Left forelimb (tissue), 1 donor: ENCODE measurements around the gene INPP1.
"Not testable (repeated sequence)": the region's sequence is repeated elsewhere in the genome, so short reads cannot be mapped to it uniquely, and the experiment has no call there.

Source experiments
- DNase-seq: peaks from one replicate; pipeline ENCODE4 v3.0.0-alpha.2; 2018; ENCODE audit warnings: low spot score

The INPP1 gene

DNA sequence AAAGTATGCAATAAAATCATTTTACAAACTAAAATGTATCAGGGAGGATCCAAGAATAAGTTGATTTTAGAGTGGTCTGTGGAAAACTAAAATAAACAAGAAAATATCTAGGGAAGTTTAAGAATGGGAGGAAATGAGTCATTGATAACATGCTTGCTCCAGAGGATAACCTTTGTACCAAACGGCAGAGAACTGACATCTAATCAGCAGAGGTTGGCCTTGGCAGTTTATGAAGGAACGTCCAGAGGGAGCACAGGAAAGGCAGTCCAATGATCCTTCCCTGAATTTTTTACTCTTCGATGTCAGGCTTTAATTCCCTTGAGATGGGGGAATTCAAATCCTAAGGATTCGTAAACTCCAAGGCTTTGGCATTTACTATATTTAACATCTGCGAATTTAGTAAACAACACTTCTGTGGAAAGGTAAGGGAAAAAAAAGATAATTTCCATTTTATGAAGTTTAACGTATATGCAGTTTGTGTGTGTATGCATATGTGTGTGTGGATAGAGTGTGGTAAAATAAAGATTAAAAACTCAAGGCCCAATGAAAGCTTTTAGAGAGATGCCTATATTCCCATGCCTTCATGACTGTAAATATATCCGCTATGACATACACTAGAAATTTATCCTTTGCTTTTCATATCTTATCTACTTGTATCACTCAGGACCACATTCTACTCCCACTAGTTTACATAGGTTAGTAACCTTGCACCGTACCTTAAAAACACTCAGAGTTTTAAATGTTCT is 8.7 kb upstream of the INPP1 start:
- DNase-seq, result no peak

DNA sequence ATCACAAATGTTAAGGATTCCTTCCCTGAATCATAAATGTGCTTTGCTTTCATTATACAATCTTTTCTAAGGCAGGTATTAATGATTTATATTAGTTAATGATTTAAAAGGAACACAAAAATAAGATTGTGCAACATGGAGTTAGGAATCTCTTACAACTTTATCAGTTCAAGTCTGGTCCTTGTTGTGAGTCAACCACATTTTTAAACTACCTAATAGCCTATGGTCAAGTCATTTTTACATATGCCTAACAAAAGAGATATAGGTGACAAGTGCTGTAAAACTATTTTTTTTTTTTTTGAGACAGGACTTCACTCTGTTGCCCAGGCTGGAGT is 8.2 kb upstream of the INPP1 start:
- no peak for DNase-seq

DNA sequence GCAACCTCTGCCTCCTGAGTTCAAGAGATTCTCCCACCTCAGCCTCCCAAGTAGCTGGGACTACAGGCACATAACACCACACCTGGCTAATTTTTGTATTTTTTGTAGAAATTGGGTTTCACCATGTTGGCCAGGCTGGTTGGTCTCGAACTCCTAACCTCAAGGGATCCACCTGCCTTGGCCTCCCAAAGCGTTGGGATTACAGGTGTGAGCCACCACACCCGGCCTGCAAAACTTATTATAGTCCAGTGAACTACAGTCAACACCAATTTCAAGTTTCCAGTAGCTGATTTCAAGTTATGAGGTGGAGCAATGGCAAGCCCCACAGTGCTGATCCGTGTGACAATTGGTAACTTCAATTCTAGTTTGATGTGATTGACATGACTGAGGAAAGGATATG is 7.8 kb upstream of the INPP1 start:
- DNase-seq, result not testable (repeated sequence)

DNA sequence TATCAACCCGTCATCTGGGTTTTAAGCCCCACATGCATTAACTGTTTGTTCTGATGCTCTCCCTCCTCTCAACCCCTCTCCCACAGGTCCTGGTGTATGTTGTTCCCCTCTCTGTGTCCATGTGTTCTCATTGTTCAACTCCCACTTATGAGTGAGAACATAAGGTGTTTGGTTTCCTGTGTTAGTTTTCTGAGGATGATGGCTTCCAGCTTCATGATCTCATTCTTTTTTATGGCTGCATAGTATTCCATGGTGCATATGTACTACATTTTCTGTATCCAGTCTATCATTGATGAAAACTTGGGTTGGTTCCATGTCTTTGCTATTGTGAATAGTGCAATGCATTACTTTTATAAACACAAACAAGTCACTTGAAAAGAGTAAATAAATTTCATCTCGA is 7.0 kb upstream of the INPP1 start:
- no peak for DNase-seq

DNA sequence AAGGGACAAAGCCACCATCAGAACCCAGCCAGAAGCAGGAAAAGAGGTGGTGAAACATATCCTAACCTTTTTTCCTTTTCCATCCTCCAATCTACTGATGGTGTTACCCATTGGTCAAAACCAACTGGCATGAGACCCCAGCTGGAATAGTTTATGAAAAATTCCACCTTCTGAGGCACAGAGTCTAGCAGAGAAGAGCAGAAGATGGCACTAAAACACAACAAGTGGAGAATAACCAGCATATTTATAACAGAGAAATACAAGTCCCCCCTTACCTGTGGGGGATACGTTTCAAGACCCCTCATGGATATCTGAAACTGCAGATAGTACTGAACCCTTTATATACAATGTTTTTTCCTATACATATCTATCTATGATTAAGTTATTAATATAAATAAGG is 4.9 kb upstream of the INPP1 start:
- no peak for DNase-seq

DNA sequence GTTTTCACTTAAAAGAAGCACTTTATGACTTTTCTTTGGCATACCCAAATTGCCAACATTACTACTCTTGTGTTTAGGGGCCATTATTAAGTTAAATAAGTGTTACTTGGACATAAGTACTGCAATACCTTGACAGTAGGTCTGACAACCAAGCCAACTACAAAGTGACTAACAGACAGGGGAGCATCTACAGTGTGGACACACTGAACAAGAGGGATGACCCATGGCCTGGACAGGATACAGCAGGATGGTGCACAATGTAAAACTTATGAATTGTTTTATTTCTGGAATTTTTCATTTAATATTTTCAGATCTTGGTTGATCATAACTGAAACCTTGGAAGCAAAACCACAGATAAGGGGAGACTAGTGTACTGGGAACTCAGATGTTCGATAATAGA is 4.0 kb upstream of the INPP1 start:
- DNase-seq, result no peak

DNA sequence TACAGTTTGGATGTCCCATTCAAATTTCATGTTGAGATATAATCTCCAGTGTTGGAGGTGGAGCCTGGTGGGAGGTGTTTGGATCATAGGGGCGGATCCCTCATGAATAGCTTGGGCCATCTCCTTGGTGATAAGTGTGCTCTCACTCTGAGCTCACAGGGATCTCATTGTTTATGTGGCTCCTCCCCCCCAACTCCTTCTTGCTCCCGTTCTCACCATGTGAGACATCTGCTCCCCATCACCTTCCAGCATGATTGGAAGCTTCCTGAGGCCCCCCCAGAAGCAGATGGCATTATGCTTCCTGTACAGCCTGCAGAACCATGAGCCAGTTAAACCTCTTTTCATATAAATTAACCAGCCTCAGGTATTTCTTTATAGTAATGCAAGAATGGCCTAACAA is 3.0 kb upstream of the INPP1 start:
- DNase-seq, result no peak

DNA sequence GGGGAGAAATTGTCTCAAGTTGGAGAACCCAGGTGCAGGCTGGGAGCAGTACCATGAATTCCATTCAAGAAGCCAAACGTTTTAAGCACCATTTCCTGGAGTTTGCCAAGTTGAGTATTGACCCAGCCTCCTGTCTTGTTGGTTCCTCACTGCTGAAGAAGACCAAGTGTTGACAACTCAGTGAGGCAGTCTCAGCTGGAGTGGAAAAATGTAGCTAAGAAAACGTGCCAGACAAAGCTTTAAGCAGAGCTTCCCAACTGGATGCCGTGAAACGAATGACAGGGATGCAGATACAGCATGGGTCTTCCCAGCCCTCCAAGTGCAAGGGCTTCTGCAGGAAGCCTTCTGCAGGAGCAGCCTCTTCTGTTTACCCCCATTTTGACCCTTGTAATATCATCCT is 778 bp upstream of the INPP1 start:
- no peak for DNase-seq

DNA sequence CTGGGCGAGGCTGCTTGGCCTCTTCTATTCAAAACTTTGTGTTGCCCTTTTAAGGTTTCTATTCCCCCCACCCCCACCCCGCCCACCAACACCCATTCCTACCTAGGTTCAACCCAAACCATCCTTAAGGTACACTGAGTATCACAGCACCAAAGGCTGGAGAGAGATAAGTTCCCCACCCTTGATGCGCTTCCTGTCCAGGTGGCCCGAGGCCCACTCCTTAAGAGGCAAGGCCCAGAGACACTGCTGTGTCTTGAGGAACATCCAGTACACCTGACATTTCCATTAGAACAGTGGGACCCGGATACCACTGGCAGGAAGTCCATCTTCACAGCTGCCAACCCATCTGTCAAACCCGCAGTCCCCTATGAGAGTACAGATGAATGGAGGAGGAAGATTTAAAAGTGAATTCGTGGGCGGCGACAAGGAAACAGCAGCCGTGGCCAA is 277 bp upstream of the INPP1 start:
- DNase-seq, result no peak

DNA sequence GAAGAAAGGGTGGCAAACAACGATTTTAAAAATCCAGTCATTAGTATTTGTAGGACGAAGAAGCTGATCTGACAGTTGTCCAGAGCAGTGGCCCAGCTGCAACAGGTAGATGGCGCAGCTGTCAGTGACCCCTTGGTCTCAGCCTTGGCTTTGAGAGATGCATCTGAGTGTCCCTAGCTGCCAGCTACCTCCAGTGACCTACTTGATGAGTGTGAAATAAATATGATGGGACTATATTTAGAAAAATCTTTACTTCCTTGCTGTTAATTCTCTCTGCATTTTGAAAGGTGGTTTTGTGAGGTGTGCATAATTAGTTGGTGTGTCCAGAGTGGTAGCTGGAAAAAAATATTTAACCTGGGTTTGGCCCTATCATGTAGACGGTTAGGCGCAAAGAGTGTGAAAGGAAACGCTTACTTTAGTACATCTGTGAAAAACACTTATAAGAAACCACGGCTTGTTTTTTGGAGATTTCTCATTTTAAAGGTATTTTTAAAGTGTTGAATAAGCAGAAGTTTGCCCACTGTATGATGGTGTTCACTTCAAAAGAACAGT is 963 bp downstream of the INPP1 start:
- no peak for DNase-seq

DNA sequence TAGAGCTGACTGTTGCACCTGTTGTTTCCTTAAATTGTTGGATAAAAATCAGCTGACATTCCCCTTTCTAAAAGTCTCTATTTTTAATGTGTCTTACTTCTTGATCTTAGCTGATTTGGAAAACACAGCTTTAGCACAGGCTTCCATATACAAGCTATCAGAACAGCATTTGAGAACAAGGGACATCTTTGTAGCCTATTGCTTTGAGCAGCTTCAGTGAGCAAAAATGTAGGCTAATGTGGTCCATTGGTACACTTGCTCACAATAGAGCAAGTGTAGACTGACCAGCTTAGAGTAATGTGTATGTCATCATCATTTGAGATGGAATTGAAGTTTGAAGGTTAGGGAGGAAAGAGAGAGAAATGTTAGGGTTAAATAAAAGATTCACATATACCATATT is 7.0 kb downstream of the INPP1 start:
- DNase-seq, result no peak

DNA sequence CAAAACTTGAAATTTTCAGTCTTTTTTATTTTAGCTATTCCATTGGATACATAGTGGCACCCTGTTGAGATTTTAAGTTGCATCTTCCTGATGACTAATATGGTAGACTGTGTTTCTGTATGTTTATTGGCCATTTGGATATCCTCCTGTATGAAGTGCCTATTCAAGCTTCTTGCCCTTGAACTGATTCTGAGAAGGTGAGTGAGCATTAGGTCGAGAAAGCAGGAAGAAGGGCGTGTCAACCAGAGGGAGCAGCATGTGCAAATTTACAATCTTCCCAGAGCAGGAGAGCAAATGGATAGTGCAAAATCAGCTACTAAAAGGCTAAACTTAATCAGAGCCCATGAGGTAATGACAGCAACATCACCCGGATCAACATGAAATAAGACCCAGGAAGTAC is 8.6 kb downstream of the INPP1 start:
- no peak for DNase-seq

DNA sequence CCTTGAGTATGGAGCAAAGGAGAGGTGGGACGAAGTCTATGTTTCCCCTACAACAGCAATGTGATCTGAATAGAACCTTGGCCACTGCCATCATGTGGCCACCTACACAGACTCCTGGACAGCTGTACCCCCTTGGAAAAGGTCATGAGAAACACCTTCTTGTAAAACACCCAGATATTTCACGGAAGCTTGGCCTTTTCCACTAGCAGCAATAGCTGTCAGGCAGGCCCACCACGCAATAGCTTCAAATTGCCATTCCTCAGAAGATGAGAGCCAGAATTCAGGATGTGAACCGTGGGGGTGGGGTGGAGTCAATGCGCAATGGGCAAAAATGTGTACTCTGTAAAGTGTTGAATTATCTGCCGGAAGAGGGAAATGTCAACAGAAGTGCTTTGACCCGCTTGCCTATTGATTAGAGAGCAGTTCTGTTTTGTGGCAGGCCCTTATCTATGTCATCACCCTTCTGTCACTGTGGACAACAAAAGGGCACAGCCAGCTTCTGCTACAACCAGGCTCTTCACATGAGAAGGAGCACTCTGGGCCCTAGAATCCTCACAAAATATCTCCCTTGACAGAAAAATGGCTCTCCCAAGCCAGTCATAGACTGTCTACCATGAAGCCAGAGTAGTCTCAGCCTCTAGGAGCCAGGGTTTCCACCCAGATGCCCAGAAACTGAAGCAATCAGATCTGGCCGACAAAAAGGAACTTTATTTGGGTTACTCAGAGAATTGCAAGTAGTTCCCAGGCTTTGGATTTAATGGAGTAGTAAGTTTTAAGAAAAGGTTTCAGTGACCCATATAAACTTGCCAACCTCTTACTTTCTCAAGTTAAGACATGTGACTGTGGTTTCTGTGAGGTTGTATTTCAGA is 9.5 kb downstream of the INPP1 start:
- no peak for DNase-seq

DNA sequence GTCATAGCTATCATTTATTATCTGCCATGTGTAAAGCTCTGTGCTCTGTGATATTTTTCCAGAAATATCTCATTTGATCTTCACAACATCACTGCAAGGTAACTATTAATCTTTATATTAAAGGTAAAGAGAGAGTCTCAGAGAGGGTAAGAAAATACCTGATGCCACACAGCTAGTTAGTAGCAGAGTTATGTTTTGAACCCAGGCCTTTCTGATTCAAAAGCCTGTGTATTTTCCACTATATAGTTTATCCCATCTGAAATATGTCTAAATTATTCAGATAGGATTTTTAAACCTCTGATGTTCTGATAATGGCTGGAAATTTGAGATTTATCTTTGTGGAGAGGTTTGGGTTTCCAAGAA is 10.1 kb downstream of the INPP1 start:
- no peak for DNase-seq

DNA sequence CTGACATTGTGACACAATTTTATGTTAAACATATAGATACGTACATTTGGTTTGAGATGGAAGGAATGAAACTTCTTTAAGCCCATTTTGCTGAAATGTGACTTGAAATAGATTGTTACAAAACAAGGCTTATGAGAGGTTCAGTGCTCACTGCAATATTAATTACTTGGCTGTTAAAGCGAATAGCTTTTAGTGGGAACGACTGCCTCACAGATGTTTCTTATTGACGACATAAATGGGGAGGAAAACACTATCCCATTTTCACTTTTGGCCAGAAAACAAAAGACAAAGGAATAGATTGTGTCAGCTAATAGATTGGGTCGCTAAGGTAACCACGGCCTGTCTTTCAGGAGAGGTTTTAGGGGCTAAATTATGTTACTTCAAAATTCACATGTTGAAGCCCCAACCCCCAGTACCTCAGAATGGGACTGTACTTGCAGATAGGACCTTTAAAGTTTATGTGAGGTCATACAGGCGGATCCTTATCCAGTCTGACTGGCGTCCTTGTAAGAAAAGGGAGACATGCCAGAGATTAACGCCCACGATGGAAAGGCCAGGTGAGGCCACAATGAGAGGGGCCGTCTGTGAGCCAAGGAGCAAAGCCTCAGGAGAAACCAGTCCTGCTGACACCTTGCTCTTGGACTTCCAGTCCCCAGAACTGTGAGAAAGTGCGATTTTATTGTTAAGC is 10.8 kb downstream of the INPP1 start:
- no peak for DNase-seq

DNA sequence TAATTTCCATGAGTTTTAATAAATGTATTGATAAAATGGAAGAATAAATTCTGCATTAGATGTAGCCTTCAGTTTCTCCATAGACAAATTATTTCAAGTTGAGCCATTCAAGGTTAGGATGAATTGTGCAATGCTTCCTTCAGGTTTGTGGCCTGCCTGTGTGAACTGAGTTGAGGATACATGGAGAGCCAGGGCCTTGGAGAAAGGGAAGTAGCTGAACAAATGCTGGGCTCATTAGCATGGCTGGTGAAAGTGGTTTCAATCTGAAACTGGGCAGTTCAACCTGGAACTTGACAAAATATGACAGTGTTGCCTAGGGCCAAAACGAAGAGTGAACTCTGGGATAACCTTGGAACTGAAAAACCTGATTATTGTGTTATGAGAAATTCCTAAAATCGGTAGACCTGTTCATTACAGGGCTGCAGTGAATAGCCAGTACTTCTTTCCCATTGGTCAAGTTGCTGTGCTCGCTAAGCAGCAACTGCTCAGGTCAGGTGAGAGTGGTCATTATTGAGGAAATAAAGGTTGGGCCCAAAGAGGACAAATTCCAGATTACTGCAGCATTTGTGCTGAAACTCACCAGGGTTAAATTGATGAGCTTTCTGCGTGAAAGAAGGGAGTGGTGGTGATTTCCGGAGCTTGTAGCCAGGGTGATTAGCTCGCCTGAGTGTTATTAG is 12.7 kb downstream of the INPP1 start:
- DNase-seq, result no peak

DNA sequence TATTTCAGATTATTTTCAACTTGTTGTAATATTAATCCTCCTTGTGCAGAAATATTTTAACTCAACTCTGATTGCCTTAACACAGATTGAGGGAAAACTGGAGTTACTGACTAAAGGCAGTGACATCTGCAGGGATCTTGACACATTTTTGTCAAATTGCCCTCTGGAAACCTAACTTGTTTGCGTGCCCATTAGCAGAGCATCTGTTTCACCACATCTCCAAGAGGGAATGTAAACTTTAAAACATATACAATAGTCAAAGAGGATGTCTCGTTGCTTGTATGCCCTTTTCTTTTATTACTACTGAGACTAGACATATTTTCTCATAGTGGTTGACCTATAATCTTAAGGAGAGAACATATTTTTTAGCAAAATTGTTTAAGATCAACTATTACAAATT is 14.2 kb downstream of the INPP1 start:
- DNase-seq, result no peak

DNA sequence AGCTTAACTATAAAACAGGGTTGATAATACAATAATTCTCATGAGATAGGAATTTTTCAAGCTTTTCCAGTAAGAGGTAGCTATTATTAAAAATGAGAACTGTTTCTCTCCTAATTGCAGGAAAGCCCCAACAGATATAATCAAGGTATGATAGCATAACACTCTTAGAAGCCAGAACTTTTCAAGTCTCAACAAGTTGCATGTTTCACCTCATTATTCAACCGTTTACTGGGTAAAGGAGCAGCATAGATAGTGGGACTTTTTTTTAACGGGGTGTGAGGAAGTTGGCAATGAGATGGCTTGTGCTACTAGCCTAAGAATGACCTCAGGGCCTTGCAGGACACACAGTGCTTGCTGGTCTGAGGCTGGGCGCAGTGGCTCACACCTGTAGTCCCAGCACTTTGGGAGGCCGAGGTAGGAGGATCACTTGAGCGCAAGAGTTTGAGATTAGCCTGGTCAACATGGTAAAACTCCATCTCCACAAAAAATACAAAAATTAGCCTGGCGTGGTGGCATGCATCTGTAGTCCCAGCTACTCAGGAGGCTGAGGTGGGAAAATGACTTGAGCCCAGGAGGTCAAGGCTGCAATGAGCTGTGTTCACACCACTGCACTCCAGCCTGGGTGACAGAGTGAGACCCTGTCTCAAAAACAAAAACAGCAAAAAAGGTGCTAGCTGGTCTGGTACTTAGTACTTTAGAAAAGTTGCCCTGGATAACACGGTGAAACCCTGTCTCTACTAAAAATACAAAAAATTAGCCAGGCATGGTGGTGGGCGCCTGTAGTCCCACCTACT is 15.5 kb downstream of the INPP1 start:
- DNase-seq, result not testable (repeated sequence)

DNA sequence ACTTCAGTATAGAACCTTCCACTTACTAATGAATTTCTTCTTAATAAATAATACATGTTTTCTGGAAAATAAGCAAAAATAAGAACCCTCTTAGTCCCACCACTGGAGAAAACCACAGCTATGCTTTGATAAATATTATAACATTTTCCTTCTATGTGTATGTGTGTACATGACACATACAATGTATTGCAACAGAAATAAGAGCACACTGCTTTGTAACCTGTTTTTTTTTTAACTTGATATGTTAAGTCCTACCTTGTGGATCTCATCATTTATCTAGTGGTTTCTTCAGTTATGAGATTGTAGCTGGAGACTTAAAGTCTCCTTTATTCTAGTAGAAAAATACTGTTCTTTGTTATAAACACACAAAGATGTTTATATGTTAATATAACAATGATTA is 17.2 kb downstream of the INPP1 start:
- DNase-seq, result no peak

DNA sequence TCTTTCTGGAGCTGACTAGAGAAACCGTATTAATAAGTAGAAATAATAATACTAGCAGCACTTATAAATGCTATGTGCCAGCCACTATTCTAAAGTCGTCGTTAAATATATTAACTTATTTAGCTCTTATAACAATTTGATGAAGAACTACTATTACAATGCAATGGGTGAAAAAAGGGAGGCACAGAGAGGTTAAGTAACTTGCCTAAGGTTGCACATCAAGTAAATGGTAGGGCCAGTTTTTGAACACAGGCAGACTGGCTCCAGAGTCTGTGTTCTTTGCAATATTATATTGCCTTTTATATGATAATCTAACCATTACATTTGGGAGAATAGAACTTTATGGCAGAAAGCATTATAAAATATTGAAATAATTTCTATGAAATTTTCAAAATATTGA is 17.6 kb downstream of the INPP1 start:
- DNase-seq, result no peak

DNA sequence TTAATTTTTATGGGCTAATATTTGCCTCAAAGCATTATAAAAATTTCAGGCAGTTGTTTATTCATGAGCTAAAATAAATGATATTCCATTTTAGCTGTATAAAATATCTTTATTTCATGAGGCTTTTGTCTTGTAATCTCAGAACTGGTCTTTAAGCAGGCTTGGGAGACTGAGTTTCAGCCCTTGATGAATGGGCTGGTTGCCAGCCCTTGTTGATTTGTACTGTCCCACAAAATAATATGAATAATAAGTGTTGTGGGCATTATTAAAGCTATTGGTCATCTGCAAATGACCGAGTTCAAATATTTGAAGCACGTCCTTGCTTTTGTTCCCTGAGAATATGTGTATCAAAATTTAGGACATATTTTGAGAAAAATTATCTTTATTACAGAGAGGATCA is 18.2 kb downstream of the INPP1 start:
- no peak for DNase-seq
